T-helper 2 cell treated with Interferon-gamma antibody and Interleukin-4, amounts not matched to agents 100 ng/mL and 5 ng/mL, for 36 hours (primary cell): ENCODE measurements around the gene MIXL1. TPM values are rescaled to one million over a fixed set of nuclear protein-coding genes. Genes with fewer than 3 reads are reported as not detected.

Source experiments
- intact Hi-C: fragments of 100-400 bp; cut with micrococcal nuclease; formaldehyde crosslinking; loops from one replicate; pipeline ENCODE4 v1.15.1; 2023
- total RNA-seq: library from RNA; stranded (reverse); gene quantifications from 2 replicates; pipeline ENCODE4 v1.2.3, GENCODE V29; 2022

Gene MIXL1
- total RNA-seq, 1 donor from 2014 or later, result not detected

- intact Hi-C loops, result no loop called here
Observed at GRCh38 chr1:226274138-226274537, 50.7 kb downstream of the MIXL1 start.

GRCh38 chr1:226276077-226276682 lies 52.7 kb downstream of the MIXL1 start:
- intact Hi-C loops, result no loop called here

Other genes starting within 250 kb of the MIXL1 start
- 20.0 and 20.5 TPM in 2 replicates for gene SDE2, start 224.3 kb upstream of the MIXL1 start, total RNA-seq
- gene H3-3A, start 160.9 kb upstream of the MIXL1 start, total RNA-seq, result 549 and 558 TPM in 2 replicates
- 24.5 and 24.9 TPM in 2 replicates for gene ACBD3, start 36.9 kb upstream of the MIXL1 start, total RNA-seq
- gene LIN9, start 85.5 kb downstream of the MIXL1 start, total RNA-seq, result 11.1 and 12.2 TPM in 2 replicates
- gene PARP1, start 184.4 kb downstream of the MIXL1 start, total RNA-seq, result 184 and 189 TPM in 2 replicates